Loucy (cell line): ENCODE data around the gene ACSM6.

Experiments used
- CTCF ChIP-seq: fragments of 200-600 bp; sonication (generic); conservative IDR thresholded peaks from 2 replicates; pipeline ENCODE4 v1.5.1; 2014; ENCODE audit warnings: mild to moderate bottlenecking, antibody characterized with exemption, low read length
- EZH2phosphoT487 ChIP-seq: fragments of 200-600 bp; IDR thresholded peaks from 2 replicates; pipeline ENCODE4 v1.6.1; 2018; ENCODE audit warnings: antibody characterized with exemption, mild to moderate bottlenecking, moderate library complexity, borderline replicate concordance

DNA sequence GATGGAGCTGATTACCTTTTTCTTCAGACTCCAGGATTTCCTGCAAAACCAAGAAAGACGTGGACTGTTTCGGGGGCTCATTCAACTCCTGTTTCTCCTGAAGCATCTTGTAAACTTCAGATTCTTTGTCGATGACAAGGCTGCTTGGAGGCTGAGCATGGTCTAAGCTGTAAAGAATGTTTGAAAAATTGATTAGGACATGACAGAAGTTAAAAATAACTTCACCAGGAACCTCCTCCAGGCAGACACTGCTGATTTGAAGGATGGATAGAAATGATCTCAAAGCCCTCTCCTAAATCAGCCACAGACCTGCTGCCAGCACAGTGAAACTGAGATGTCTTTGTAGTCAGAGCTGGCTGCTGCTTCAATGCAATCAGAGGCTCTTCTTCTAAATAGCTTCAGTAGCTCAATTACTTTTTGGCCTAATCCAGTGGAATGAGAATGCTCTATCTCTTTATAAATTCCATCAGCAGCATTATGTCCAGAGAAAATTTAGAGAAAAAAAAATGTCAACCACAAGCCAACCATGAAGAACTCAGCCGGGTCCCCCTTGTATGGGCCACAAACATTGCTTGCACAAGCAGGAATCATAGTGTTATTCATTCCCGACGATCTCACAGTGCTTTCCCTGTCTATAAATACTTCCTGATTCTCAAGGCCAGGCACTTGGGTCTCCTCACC is 53.3 kb downstream of the ACSM6 start:
- no peak for TF ChIP-seq CTCF
- TF ChIP-seq EZH2phosphoT487: no peak
